ENCODE results near the gene EED.
"Not testable (repeated sequence)": the region's sequence is repeated elsewhere in the genome, so short reads cannot be mapped to it uniquely, and the experiment has no call there.

Gene EED

GRCh38 chr11:86279747-86280146 is 35.2 kb downstream of the EED start:
- peaks cover 65% of the 10 kb centered on the region for H3K36me3 Mint-ChIP-seq (ENCODE audit: low read depth)
- H3K9me3 Mint-ChIP-seq, result no peaks in the 10 kb centered on the region

GRCh38 chr11:86287468-86287796 is 42.9 kb downstream of the EED start:
- peaks cover 26% of the 10 kb centered on the region for H3K36me3 Mint-ChIP-seq (ENCODE audit: low read depth)
- H3K4me3 Mint-ChIP-seq, result peak overlapping the region; percentile 68
- H3K4me1 Mint-ChIP-seq (ENCODE audit: low read depth), result peaks cover 50% of the 10 kb centered on the region
- H3K27me3 Mint-ChIP-seq (ENCODE audit: low read depth), result peaks cover 3% of the 10 kb centered on the region
- no peaks in the 10 kb centered on the region for H3K9me3 Mint-ChIP-seq
- H3K27ac Mint-ChIP-seq, result peak overlapping the region; percentile 76

More at GRCh38 chr11:86279747-86280146, 35.2 kb downstream of the EED start:
- H3K4me1 Mint-ChIP-seq (ENCODE audit: low read depth), result peaks cover 40% of the 10 kb centered on the region
- no peaks in the 10 kb centered on the region for H3K27me3 Mint-ChIP-seq (ENCODE audit: low read depth)
- no peak overlapping the region for H3K4me3 Mint-ChIP-seq
- H3K27ac Mint-ChIP-seq, result no peak overlapping the region

GRCh38 chr11:86288776-86289507 is 44.4 kb downstream of the EED start:
- H3K36me3 Mint-ChIP-seq (ENCODE audit: low read depth), result peaks cover 22% of the 10 kb centered on the region
- peaks cover 54% of the 10 kb centered on the region for H3K4me1 Mint-ChIP-seq (ENCODE audit: low read depth)
- peak overlapping the region; percentile 31 for H3K27ac Mint-ChIP-seq
- H3K27me3 Mint-ChIP-seq (ENCODE audit: low read depth), result peaks cover 3% of the 10 kb centered on the region
- H3K9me3 Mint-ChIP-seq, result no peaks in the 10 kb centered on the region
- peak overlapping the region; percentile 21 for H3K4me3 Mint-ChIP-seq

- not testable (repeated sequence) for H3K4me3 Mint-ChIP-seq; H3K9me3 Mint-ChIP-seq; H3K27me3 Mint-ChIP-seq (ENCODE audit: low read depth); H3K27ac Mint-ChIP-seq
- Mint-ChIP-seq H3K36me3 (ENCODE audit: low read depth) (peaks cover 19% of the 10 kb centered on the region), H3K4me1 (ENCODE audit: low read depth) (peaks cover 56% of the 10 kb centered on the region)
These were observed 45.1 kb downstream of the EED start for GRCh38 chr11:86289508-86290280.

DNA sequence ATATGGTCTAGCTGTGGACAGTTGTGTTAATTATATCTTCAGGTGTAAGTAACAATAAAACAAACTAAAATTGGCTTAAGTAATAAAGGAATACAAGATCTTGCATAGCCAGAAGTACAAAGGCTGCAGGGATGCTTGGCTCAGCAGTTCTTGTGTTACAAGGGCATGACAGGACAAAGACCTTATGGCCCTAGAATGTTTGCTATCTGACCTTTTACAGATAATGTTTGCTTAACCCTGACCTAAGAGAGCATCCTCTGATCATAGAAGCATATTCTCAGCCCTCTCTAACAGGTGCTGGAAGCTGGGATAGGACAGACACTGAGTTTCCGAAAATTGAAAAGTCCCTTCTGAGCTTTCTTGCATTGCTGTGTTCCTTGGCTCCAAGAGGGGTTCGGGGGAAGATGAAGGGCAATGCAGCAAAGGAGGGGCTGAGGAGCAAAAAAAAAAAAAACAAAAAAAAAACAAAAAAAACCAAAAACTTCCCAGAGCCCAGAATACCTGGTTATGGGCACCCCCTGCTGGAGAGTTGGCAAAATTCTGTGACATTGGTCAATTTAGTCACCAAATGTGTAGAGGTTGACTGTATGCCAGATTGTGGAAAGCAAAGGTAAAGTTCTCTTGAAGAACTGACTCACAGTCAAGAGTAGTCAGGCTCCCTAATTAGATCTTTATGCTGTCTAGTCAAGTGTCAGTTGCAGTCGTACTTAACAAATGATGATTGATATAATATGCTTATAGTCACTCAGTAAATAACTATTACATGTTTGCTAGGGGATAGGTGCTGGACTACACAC is 47.1 kb downstream of the EED start:
- Mint-ChIP-seq H3K9me3 (no peaks in the 10 kb centered on the region), H3K27ac (peak overlapping the region; percentile 62), H3K36me3 (ENCODE audit: low read depth) (peaks cover 19% of the 10 kb centered on the region), H3K4me1 (ENCODE audit: low read depth) (peaks cover 49% of the 10 kb centered on the region), H3K27me3 (ENCODE audit: low read depth) (peaks cover 3% of the 10 kb centered on the region), H3K4me3 (peak overlapping the region; percentile 17)

DNA sequence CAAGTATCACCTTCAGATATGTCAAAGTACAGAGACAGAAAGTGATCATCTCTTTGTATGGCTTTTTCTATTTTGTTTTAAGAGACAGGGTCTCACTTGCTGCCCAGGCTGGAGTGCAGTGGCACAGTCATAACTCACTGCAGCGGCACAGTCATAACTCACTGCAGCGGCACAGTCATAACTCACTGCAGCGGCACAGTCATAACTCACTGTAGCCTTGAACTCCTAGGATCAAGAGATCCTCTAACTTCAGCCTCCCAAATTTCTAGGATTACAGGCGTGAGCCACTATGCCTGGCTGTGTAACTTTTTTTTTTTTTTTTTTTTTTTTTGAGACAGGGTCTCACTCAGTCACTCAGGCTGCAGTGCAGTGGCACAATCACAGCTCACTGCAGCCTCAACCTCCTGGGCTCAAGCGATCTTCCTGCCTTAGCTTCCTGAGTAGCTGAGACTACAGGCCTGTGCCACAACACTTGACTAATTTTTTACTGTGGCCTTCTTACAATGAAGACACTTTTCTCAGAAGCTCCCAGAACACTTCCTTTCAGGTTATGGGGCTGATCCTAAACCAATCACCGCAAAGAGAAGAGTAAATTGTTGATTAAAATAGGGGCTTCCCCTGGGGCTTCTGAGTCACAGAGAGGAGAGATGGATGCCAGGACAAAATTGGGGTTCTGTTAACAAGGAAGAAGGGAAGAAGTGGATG is 48.5 kb downstream of the EED start:
- Mint-ChIP-seq H3K4me3 (peak overlapping the region; percentile 19), H3K36me3 (ENCODE audit: low read depth) (peaks cover 17% of the 10 kb centered on the region), H3K9me3 (peaks cover 2% of the 10 kb centered on the region), H3K27me3 (ENCODE audit: low read depth) (peaks cover 3% of the 10 kb centered on the region), H3K4me1 (ENCODE audit: low read depth) (peaks cover 43% of the 10 kb centered on the region), H3K27ac (peak overlapping the region; percentile 71)

GRCh38 chr11:86294026-86294425 is 49.5 kb downstream of the EED start:
- Mint-ChIP-seq H3K4me3 (no peak overlapping the region), H3K4me1 (ENCODE audit: low read depth) (peaks cover 35% of the 10 kb centered on the region), H3K27me3 (ENCODE audit: low read depth) (peaks cover 3% of the 10 kb centered on the region), H3K27ac (no peak overlapping the region), H3K36me3 (ENCODE audit: low read depth) (peaks cover 13% of the 10 kb centered on the region), H3K9me3 (peaks cover 4% of the 10 kb centered on the region)

DNA sequence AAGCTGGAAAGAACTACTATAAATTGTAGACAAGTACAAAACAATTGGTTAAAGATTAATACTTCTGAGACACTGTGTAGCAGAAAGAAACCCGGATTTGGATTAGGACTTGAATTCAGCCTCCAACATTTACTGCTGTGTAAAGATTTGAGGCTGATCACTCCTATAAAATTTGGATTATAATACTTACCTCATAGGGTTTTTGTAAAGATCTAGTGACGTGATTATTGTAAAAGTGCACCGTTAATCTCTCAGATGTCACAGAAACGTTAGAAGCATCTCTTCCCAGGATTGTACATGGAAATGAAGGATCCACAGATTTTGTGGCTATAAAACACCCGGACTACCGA is 57.2 kb downstream of the EED start:
- Mint-ChIP-seq H3K4me3 (peak overlapping the region; percentile 100), H3K36me3 (ENCODE audit: low read depth) (peaks cover 11% of the 10 kb centered on the region), H3K4me1 (ENCODE audit: low read depth) (peaks cover 30% of the 10 kb centered on the region), H3K27ac (peak overlapping the region; percentile 97), H3K9me3 (peaks cover 4% of the 10 kb centered on the region), H3K27me3 (ENCODE audit: low read depth) (peaks cover 9% of the 10 kb centered on the region)

DNA sequence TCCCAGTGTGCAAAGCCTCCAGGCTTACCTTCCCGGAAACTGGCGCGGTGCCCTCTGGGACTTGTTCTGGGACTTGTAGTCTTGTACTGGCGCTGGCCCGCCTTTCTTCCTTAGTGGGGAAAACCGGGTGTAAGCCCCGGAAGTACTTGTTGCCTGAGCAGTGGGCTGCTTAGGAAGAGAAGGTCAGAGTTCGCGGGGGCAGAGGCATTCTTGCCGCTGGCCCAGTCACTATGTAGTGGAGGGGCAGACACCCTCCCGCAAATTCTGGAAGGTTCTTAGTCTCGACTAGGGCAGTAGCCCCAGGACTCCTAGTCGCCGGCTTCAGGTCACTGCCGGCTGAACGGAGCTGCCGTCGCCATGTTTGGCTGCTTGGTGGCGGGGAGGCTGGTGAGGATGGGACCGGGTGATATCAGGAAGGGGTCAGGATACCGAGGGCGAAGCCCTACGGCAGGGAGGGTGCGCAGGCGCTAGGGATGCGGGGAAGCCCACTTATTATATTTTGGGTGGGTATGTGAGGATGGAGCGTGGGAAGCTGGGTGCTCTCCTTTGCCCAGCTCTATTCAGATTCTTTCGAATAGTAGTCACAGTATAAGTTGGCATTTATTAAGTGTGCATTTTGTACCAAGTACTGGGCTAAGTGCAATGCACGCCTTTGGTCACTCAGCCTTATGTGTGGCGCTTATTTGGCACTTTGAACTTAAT is 57.7 kb downstream of the EED start, which contains the start of gene HIKESHI:
Gene HIKESHI, plus strand, starts transcription at position 149 of the 702 bp plus-strand sequence. Its CDS starts 209 bp downstream, at position 358.
- Mint-ChIP-seq H3K4me1 (ENCODE audit: low read depth) (peaks cover 30% of the 10 kb centered on the region), H3K9me3 (peaks cover 4% of the 10 kb centered on the region), H3K4me3 (peak within 1 kb of the TSS; percentile 100), H3K36me3 (ENCODE audit: low read depth) (peaks cover 11% of the 10 kb centered on the region), H3K27ac (peak within 1 kb of the TSS; percentile 97), H3K27me3 (ENCODE audit: low read depth) (peaks cover 9% of the 10 kb centered on the region)

DNA sequence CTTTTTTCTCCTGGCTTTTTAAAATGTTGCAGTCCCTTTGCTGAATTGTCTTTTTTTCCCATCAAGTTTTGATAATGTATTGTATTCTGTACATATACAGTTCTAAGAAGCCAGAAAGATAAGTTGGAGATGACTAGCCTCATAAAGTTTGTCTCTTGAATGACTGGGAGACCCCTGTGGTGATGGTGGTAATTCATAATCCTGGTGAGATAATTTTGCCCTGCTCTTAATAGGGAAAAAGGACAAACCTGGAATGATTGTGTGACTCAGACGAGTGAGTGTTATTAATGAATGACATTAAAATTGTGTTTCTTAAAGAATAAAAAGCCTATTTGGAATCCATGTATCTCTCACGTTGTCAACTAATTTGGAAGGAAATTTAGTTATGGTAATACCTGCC is 58.7 kb downstream of the EED start:
- Mint-ChIP-seq H3K9me3 (no peaks in the 10 kb centered on the region), H3K4me3 (peak overlapping the region; percentile 100), H3K27me3 (ENCODE audit: low read depth) (peaks cover 9% of the 10 kb centered on the region), H3K27ac (peak overlapping the region; percentile 97), H3K36me3 (ENCODE audit: low read depth) (peaks cover 11% of the 10 kb centered on the region), H3K4me1 (ENCODE audit: low read depth) (peaks cover 30% of the 10 kb centered on the region)

GRCh38 chr11:86308710-86309109 is 64.2 kb downstream of the EED start:
- not testable (repeated sequence) for H3K27me3 Mint-ChIP-seq (ENCODE audit: low read depth); H3K27ac Mint-ChIP-seq; H3K4me3 Mint-ChIP-seq; H3K9me3 Mint-ChIP-seq
- Mint-ChIP-seq H3K4me1 (ENCODE audit: low read depth) (peaks cover 27% of the 10 kb centered on the region), H3K36me3 (ENCODE audit: low read depth) (peaks cover 48% of the 10 kb centered on the region)

DNA sequence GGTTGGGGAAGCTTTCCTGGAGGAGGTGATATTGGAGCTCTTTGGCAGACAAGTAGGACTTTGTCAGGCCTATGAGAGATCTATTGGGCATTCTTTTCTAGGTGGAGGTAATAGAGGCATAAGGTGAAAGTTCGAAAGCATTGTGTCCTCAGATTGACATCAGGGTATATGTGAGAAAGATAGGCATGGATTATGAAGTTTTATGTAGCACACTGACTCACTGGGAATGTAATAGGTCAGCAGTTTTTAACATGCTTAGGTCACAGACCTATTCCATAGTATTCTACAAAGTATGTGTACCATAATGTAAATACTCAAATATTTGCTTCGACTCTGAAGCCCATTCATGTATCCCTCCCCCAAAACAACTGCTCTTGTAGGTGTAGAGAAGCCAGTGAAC is 69.2 kb downstream of the EED start:
- H3K4me3 Mint-ChIP-seq, result no peak overlapping the region
- no peaks in the 10 kb centered on the region for H3K9me3 Mint-ChIP-seq
- no peaks in the 10 kb centered on the region for H3K27me3 Mint-ChIP-seq (ENCODE audit: low read depth)
- H3K27ac Mint-ChIP-seq, result no peak overlapping the region
- peaks cover 15% of the 10 kb centered on the region for H3K4me1 Mint-ChIP-seq (ENCODE audit: low read depth)
- peaks cover 55% of the 10 kb centered on the region for H3K36me3 Mint-ChIP-seq (ENCODE audit: low read depth)

DNA sequence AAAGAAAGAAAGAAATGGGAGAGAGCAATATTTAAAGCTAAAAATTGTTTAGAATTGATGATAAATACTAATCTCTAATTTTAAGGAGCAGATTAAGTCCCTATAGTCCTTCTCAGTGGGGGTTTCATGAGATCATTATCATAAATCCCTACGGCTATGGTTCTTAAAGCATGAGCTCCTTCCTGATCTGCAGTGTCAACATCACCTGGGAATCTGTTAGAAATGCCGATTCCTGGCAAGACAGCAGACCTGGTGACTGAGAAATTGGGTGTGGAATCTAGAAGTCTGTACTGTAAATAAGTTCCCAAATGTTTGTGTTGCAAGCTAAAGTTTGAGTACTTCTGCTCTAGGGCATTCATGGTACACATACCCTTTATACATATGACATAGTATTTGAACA is 70.1 kb downstream of the EED start:
- Mint-ChIP-seq H3K9me3 (no peaks in the 10 kb centered on the region), H3K27ac (no peak overlapping the region), H3K4me1 (ENCODE audit: low read depth) (peaks cover 11% of the 10 kb centered on the region), H3K4me3 (no peak overlapping the region), H3K36me3 (ENCODE audit: low read depth) (peaks cover 49% of the 10 kb centered on the region), H3K27me3 (ENCODE audit: low read depth) (no peaks in the 10 kb centered on the region)

All from T-helper 1 cell treated with Interleukin-12 subunit alpha and Interleukin-12 subunit beta and Interleukin-4 antibody, amounts not matched to agents 30 μg/mL and 1 μg/mL, for 36 hours (primary cell).